Ectodermal cell (in vitro differentiated cells): ENCODE results near the gene NRP2.

Experiments
- H3K27ac ChIP-seq: 2 replicates; pipeline ENCODE4 v1.7.0; 2013; ENCODE audit warnings: mild to moderate bottlenecking, low read depth, low read length; ENCODE audit not compliant: insufficient read depth, poor library complexity, severe bottlenecking
- H3K27me3 ChIP-seq: 2 replicates; pipeline ENCODE4 v1.7.0; 2013; ENCODE audit warnings: mild to moderate bottlenecking, low read length; ENCODE audit not compliant: insufficient read depth, control insufficient read depth, poor library complexity, severe bottlenecking
- H3K36me3 ChIP-seq: one replicate; pipeline ENCODE4 v1.7.0; 2013; ENCODE audit warnings: low read length; ENCODE audit not compliant: control insufficient read depth, insufficient read depth
- H3K4me1 ChIP-seq: one replicate; pipeline ENCODE4 v1.7.0; 2013; ENCODE audit warnings: low read length; ENCODE audit not compliant: control insufficient read depth, insufficient read depth
- H3K4me3 ChIP-seq: 2 replicates; pipeline ENCODE4 v1.7.0; 2013; ENCODE audit warnings: low read depth, low read length, control low read depth; ENCODE audit not compliant: insufficient read depth
- H3K9me3 ChIP-seq: 2 replicates; pipeline ENCODE4 v1.7.0; 2013; ENCODE audit warnings: mild to moderate bottlenecking, low read length, moderate library complexity; ENCODE audit not compliant: control insufficient read depth
- WGBS, 2 experiments: methylation state at CpG; one replicate each; pipeline ENCODE4 v1.1.7; 2013; ENCODE audit warnings: missing lambda C conversion rate in 2 of 2; 5-methylcytosine and 5-hydroxymethylcytosine counted together

The NRP2 gene

GRCh38 chr2:205792908-205793307 lies 110.6 kb downstream of the NRP2 start:
- H3K4me3 ChIP-seq = no peak overlapping the region
- no peaks in the 10 kb centered on the region for H3K4me1 ChIP-seq
- no peaks in the 10 kb centered on the region for H3K27me3 ChIP-seq
- H3K27ac ChIP-seq = no peak overlapping the region
- 97 to 98% methylated on average over 3 of the region's 3 CpGs for WGBS, 2 experiments
- H3K36me3 ChIP-seq = peaks cover 38% of the 10 kb centered on the region
- H3K9me3 ChIP-seq = no peaks in the 10 kb centered on the region

- Histone ChIP-seq H3K9me3 (no peaks in the 10 kb centered on the region), H3K4me3 (no peak overlapping the region), H3K4me1 (no peaks in the 10 kb centered on the region), H3K36me3 (peaks cover 44% of the 10 kb centered on the region), H3K27ac (no peak overlapping the region), H3K27me3 (no peaks in the 10 kb centered on the region)
- WGBS, 2 experiments = 88 to 95% methylated on average over 5 of the region's 5 CpGs
These were observed 114.6 kb downstream of the NRP2 start for GRCh38 chr2:205796805-205797313.

- 93 to 100% methylated on average over 4 of the region's 4 CpGs for WGBS, 2 experiments
- no peak overlapping the region for H3K4me3 ChIP-seq
- peaks cover 42% of the 10 kb centered on the region for H3K36me3 ChIP-seq
- no peaks in the 10 kb centered on the region for H3K4me1 ChIP-seq
- H3K27ac ChIP-seq = no peak overlapping the region
- H3K27me3 ChIP-seq = no peaks in the 10 kb centered on the region
- H3K9me3 ChIP-seq = no peaks in the 10 kb centered on the region
These were observed 115.6 kb downstream of the NRP2 start for GRCh38 chr2:205797866-205798265.

GRCh38 chr2:205800224-205800623 lies 117.9 kb downstream of the NRP2 start:
- 94% methylated on average over 2 of the region's 2 CpGs for WGBS, 2 experiments
- no peak overlapping the region for H3K4me3 ChIP-seq

GRCh38 chr2:205800773-205801172 lies 118.5 kb downstream of the NRP2 start:
- 94% methylated on average over 3 of the region's 3 CpGs for WGBS, 2 experiments
- Histone ChIP-seq H3K27me3 (no peaks in the 10 kb centered on the region), H3K27ac (no peak overlapping the region), H3K4me3 (no peak overlapping the region), H3K4me1 (peaks cover 4% of the 10 kb centered on the region), H3K9me3 (no peaks in the 10 kb centered on the region), H3K36me3 (peaks cover 22% of the 10 kb centered on the region)

More at GRCh38 chr2:205800224-205800623, 117.9 kb downstream of the NRP2 start:
- H3K27me3 ChIP-seq = no peaks in the 10 kb centered on the region
- H3K27ac ChIP-seq = no peak overlapping the region
- H3K9me3 ChIP-seq = no peaks in the 10 kb centered on the region
- peaks cover 27% of the 10 kb centered on the region for H3K36me3 ChIP-seq
- no peaks in the 10 kb centered on the region for H3K4me1 ChIP-seq

GRCh38 chr2:205802065-205802464 lies 119.8 kb downstream of the NRP2 start:
- H3K27ac ChIP-seq = no peak overlapping the region
- peaks cover 9% of the 10 kb centered on the region for H3K4me1 ChIP-seq
- H3K27me3 ChIP-seq = no peaks in the 10 kb centered on the region
- H3K36me3 ChIP-seq = peaks cover 13% of the 10 kb centered on the region
- WGBS, 2 experiments = 90 to 91% methylated on average over 7 of the region's 7 CpGs
- H3K4me3 ChIP-seq = no peak overlapping the region
- no peaks in the 10 kb centered on the region for H3K9me3 ChIP-seq

- WGBS, 2 experiments = 94 to 95% methylated on average over 6 of the region's 6 CpGs
- Histone ChIP-seq H3K36me3 (peaks cover 6% of the 10 kb centered on the region), H3K9me3 (no peaks in the 10 kb centered on the region), H3K27me3 (no peaks in the 10 kb centered on the region), H3K27ac (no peak overlapping the region), H3K4me1 (peaks cover 9% of the 10 kb centered on the region), H3K4me3 (no peak overlapping the region)
These were observed 120.6 kb downstream of the NRP2 start for GRCh38 chr2:205802941-205803340.

- WGBS, 2 experiments = 88 to 95% methylated on average over 1 of the region's 1 CpG
- no peaks in the 10 kb centered on the region for H3K36me3 ChIP-seq
- H3K27ac ChIP-seq = no peak overlapping the region
- H3K27me3 ChIP-seq = no peaks in the 10 kb centered on the region
- H3K9me3 ChIP-seq = no peaks in the 10 kb centered on the region
- H3K4me3 ChIP-seq = no peak overlapping the region
- peaks cover 9% of the 10 kb centered on the region for H3K4me1 ChIP-seq
These were observed 121.2 kb downstream of the NRP2 start for GRCh38 chr2:205803500-205803899.

- 94 to 96% methylated on average over 8 of the region's 8 CpGs for WGBS, 2 experiments
- no peak overlapping the region for H3K4me3 ChIP-seq
- no peaks in the 10 kb centered on the region for H3K27me3 ChIP-seq
- H3K36me3 ChIP-seq = no peaks in the 10 kb centered on the region
- H3K27ac ChIP-seq = no peak overlapping the region
- no peaks in the 10 kb centered on the region for H3K9me3 ChIP-seq
- peaks cover 9% of the 10 kb centered on the region for H3K4me1 ChIP-seq
These were observed 122.8 kb downstream of the NRP2 start for GRCh38 chr2:205805136-205805535.

GRCh38 chr2:205806143-205806905 lies 124.0 kb downstream of the NRP2 start:
- Histone ChIP-seq H3K27me3 (no peaks in the 10 kb centered on the region), H3K27ac (no peak overlapping the region), H3K4me1 (peaks cover 9% of the 10 kb centered on the region), H3K36me3 (no peaks in the 10 kb centered on the region), H3K9me3 (no peaks in the 10 kb centered on the region), H3K4me3 (no peak overlapping the region)
- WGBS, 2 experiments = 87 to 89% methylated on average over 18 of the region's 18 CpGs
